Subcutaneous adipose tissue (tissue), 4 donors: ENCODE results near the gene EPB41. TPM values are rescaled to one million over a fixed set of nuclear protein-coding genes. Genes with fewer than 3 reads are reported as not detected.

Experiments used
- total RNA-seq, 4 donors: library from RNA; depleted of rRNA; stranded (reverse); fragments of >200 nt; gene quantifications; one replicate each; pipeline ENCODE4 v1.1.0, GENCODE V29; 2016
- TF ChIP-seq, protein P1 (sequence below): fragments of 450-650 bp; IDR thresholded peaks from one replicate; pipeline ENCODE4 v1.5.1; 2016; ENCODE audit warnings: low read depth, mild to moderate bottlenecking, control low read depth, antibody characterized with exemption, moderate library complexity

The EPB41 gene
- 10 to 100 TPM; 30.8 to 66.1 (median 43.0) TPM for total RNA-seq

DNA sequence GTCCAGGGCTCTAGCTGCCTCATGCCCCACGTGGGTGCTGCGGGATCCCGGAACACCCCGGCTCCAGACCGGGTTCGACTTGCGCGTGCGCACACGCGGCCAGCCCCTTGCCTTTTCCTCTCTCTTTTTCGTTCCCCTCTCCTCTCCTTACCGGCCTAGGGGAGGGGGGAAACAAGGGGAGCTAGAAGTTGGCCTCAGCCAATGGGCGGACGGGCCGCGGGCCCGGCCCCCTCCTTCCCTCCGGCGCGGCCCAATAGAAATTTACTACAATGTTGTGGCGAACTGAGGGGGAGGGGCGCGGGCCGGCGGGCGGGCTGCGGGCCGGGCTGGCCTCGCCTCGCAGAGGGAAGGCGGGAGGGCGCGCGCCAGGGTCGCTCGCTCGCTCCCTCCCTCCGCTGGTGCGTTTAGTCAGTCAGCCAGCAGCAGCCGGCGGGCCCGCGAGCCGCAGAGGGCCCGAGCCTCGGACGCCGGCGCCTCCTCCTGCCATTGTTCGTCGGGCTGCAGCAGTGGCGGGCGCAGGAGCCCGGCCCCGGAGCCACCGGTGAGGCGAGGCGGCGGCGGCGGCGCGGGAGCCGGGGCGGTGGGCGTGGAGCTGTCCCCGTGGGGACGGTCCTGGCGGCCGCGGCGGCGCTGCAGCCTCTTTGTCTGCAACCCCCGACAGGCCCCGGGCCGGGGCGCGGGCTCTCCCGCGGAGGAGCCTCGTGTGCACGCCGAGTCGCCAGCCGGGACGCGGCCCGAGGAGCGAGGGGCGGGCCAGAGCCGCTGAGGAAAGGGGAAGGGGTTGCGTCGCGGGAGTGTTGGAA lies at the start of gene EPB41:
TSS of gene EPB41 (plus strand) at position 342 of the 803 bp plus-strand sequence. CDS start 72,869 bp downstream, outside the sequence.
- TF ChIP-seq, protein P1, sequence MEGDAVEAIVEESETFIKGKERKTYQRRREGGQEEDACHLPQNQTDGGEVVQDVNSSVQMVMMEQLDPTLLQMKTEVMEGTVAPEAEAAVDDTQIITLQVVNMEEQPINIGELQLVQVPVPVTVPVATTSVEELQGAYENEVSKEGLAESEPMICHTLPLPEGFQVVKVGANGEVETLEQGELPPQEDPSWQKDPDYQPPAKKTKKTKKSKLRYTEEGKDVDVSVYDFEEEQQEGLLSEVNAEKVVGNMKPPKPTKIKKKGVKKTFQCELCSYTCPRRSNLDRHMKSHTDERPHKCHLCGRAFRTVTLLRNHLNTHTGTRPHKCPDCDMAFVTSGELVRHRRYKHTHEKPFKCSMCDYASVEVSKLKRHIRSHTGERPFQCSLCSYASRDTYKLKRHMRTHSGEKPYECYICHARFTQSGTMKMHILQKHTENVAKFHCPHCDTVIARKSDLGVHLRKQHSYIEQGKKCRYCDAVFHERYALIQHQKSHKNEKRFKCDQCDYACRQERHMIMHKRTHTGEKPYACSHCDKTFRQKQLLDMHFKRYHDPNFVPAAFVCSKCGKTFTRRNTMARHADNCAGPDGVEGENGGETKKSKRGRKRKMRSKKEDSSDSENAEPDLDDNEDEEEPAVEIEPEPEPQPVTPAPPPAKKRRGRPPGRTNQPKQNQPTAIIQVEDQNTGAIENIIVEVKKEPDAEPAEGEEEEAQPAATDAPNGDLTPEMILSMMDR, result no peak

DNA sequence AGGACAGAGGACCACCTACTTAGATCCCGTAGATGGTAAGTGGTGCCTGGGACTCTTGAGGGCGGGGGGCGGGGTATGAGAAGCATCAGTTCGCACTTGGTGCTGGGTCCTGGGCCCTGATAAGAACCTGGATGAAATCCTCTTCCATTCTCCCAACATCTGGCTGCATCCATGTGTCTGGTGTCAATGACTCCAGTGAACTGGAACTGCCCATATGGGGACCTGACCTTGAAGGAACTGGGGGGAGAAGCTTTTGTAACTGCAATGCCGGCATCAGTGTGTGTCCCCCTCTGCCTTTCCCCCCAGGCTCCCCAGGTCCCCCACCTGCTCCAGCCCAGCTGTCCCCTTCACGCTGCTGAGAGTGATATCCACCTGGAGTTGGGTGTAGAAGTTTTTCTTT lies 49.7 kb upstream of the EPB41 start:
- TF ChIP-seq, protein P1, result no peak

DNA sequence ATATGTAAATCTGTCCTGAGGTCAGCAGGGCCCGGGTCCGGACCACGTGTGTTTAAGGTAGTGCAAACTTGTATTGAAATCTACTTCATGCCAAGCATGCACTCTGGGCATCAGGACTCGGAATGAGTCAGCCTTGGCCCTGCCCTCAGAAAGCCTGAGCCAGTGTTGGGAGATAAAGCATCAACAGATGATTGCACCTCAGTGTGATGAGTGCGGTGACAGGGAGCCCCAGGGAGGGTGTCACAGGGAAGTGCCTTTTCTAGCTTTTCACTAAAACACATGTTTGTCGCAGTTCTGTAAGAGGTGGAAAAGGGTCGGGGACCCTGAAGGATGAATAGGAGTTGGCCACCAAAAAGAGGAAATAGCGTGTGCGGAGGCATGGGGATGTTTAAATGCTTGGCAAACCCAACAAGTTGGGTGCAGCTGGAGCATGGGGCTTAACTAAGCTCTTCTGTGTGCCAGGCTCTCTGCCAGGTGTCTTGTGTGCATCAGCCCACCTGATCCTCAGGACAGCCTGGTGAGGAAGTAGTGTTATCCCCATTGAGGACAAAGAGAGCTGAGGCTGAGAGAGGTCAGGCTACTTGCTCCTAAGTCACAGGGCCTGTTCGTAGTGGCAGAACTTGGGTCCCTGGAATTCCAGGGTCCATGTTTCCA lies 48.2 kb upstream of the EPB41 start:
- TF ChIP-seq, protein P1, result no peak

DNA sequence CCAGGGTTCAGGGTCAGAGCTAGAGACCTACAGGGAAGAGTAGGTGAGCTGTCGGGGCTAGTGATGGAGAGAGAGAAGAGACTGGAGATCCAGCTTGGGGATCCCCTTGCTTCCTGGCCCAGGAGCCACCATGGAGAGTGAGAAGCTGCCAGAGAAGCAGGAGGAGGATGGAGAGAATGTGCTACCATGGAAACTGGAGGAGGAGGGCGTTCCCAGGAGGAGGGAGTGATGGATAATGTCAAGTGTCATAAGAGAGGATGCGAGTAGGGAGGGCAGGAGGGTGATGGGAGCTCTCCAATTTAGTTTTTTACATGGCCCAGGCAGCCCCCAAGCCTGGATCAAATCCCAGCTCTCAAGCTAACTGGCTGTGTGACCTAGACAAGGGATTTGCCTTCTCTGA lies 46.5 kb upstream of the EPB41 start:
- TF ChIP-seq, protein P1, result no peak

DNA sequence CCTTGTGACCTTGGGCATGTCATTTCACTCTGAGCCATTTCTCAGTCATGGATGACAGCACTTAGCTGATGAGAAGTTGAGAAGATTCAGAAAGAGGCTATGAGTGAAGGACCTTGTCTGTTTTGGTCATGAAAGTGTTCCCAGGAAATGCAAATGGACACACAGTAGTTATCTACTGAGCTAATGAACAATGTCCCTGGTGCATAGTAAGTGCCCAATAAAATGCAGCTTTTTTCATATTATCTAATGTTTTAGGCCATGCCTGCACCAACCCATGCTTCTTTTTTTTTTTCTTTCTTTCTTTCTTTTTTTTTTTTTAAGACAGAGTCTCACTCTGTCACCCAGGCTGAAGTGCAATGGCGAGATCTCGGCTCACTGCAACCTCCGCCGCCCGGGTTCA lies 44.4 kb upstream of the EPB41 start:
- TF ChIP-seq, protein P1, result no peak

DNA sequence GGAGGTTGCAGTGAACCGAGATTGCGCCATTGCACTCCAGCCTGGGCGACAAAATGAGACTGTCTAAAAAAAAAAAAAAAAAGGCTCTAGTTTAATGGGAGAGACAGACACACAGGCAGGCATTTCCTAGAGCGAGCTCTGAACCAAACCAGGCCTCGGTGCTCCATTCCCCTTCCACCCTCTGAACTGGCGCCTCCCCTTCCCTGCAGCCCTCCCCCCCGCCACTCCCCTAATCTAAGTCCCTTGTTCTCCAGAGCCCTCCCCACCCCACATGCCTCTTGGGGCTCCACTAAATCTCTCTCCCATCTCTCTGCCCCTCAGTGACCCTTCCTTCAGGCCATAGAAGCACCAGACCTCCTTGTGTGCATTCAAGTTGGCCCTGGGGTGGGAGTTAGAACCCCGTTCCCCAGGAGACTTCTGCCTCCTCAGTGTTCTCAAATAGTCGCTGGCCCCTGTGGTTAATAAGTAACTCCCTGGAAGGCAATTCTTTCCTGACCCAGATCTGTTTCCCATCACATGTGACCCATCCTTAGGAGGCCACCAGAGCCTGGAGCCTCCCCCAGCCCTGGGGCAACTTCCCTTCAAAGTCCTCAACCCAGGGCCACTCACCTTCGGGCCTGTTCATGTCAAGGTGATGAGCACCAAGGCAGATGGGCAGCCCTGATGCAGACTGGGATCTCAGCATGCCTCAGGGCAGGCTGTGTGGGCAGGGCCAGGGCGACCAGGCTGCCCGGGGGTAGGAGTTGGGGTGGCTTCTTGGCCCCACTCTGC lies 42.6 kb upstream of the EPB41 start:
- TF ChIP-seq, protein P1, result no peak
